Hepatocyte (in vitro differentiated cells): ENCODE measurements around the gene FLVCR2. TPM values are rescaled to one million over a fixed set of nuclear protein-coding genes. Genes with fewer than 3 reads are reported as not detected.
A peak's percentile ranks its signal among the peaks of the same experiment; 100 is the strongest.

Experiments used
- DNase-seq: peaks from one replicate; pipeline ENCODE4 v3.0.0-alpha.2; 2016; ENCODE audit warnings: low spot score
- H2AFZ ChIP-seq: fragments of 200-600 bp; sonication (generic); 2 replicates; pipeline ENCODE4 v1.6.0; 2016; ENCODE audit warnings: antibody characterized with exemption, mild to moderate bottlenecking
- H3K27ac ChIP-seq: fragments of 200-600 bp; sonication (generic); 2 replicates; pipeline ENCODE4 v1.5.1; 2016; ENCODE audit warnings: mild to moderate bottlenecking
- H3K27me3 ChIP-seq: fragments of 200-600 bp; sonication (generic); 2 replicates; pipeline ENCODE4 v1.6.1; 2016
- H3K36me3 ChIP-seq: fragments of 200-600 bp; sonication (generic); replicated peaks from 2 replicates; pipeline ENCODE4 v1.5.1; 2016; ENCODE audit warnings: low read depth; ENCODE audit not compliant: insufficient read depth
- H3K4me1 ChIP-seq: fragments of 200-600 bp; sonication (generic); 2 replicates; pipeline ENCODE4 v1.5.1; 2016; ENCODE audit warnings: mild to moderate bottlenecking, moderate library complexity; ENCODE audit not compliant: insufficient read depth
- H3K4me2 ChIP-seq: fragments of 200-600 bp; sonication (generic); 2 replicates; pipeline ENCODE4 v1.6.0; 2016
- H3K4me3 ChIP-seq: fragments of 200-600 bp; sonication (generic); 2 replicates; pipeline ENCODE4 v1.5.1; 2016; ENCODE audit warnings: mild to moderate bottlenecking
- H3K79me2 ChIP-seq: fragments of 200-600 bp; sonication (generic); 2 replicates; pipeline ENCODE4 v1.6.0; 2017; ENCODE audit warnings: mild to moderate bottlenecking
- H3K9me2 ChIP-seq: fragments of 200-600 bp; sonication (generic); replicated peaks from 2 replicates; pipeline ENCODE4 v1.6.0; 2017; ENCODE audit warnings: mild to moderate bottlenecking; ENCODE audit not compliant: insufficient read depth
- H3K9me3 ChIP-seq: fragments of 200-600 bp; sonication (generic); 2 replicates; pipeline ENCODE4 v1.5.1; 2016; ENCODE audit warnings: low read depth, mild to moderate bottlenecking
- H4K20me1 ChIP-seq: fragments of 200-600 bp; sonication (generic); 2 replicates; pipeline ENCODE4 v1.6.0; 2016; ENCODE audit warnings: mild to moderate bottlenecking; ENCODE audit not compliant: insufficient read depth, poor library complexity, severe bottlenecking
- EZH2 ChIP-seq: fragments of 200-600 bp; sonication (generic); IDR thresholded peaks from 2 replicates; pipeline ENCODE4 v1.6.1; 2016; ENCODE audit warnings: antibody characterized with exemption, mild to moderate bottlenecking, borderline replicate concordance
- EZH2phosphoT487 ChIP-seq: fragments of 200-600 bp; sonication (generic); IDR thresholded peaks from one replicate; pipeline ENCODE4 v1.6.1; 2018; ENCODE audit warnings: antibody characterized with exemption, mild to moderate bottlenecking, low read depth, moderate library complexity; ENCODE audit not compliant: unreplicated experiment, severe bottlenecking
- WGBS: methylation state at CpG from one replicate; pipeline ENCODE4 v1.1.6; 2016; ENCODE audit warnings: low lambda C conversion rate; ENCODE audit errors: missing lambda C conversion rate; 5-methylcytosine and 5-hydroxymethylcytosine counted together
- polyA plus RNA-seq: library from polyadenylated mRNA; unstranded; fragments of >200 nt; fragmentation: Nextera tagmentation; extraction: Ambion mirVana; gene quantifications from 2 replicates; pipeline ENCODE4 v1.2.1, GENCODE V29; 2016
- total RNA-seq: library from RNA; depleted of rRNA; stranded (reverse); fragments of >200 nt; gene quantifications from 2 replicates; pipeline ENCODE4 v1.2.3, GENCODE V29; 2014
- TF ChIP-seq, protein P1 (sequence below): fragments of 200-600 bp; sonication (generic); IDR thresholded peaks from 2 replicates; pipeline ENCODE4 v1.5.1; 2016; ENCODE audit warnings: antibody characterized with exemption, mild to moderate bottlenecking; ENCODE audit not compliant: poor library complexity

FLVCR2 gene
- total and polyA plus RNA-seq, 2 experiments from 2014 or later: 9.5 to 10.1 TPM

DNA sequence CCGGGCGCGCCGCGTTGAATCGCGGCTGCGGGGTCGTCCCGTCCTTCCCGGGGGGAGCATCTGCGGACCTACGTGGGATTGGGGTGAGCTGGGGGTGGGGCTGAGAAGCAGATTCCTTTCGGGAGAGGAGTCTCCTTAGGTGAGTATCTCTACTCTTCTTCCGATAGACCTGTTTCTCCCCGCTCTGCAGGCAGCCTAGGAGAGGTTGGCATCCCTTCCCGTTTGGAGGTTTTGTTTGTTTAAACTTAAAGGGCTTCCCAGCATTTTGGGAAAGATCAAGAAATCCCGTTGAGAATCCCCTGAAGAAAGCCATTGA lies 83.0 kb downstream of the FLVCR2 start:
- Histone ChIP-seq H3K9me3 (no peaks in the 10 kb centered on the region), H3K4me1 (peaks cover 11% of the 10 kb centered on the region), H3K79me2 (peaks cover 38% of the 10 kb centered on the region), H4K20me1 (no peaks in the 10 kb centered on the region), H3K9me2 (no peaks in the 10 kb centered on the region), H3K4me3 (peak overlapping the region; percentile 43), H3K4me2 (peak overlapping the region; percentile 83), H2AFZ (peak overlapping the region; percentile 68), H3K27ac (peak overlapping the region; percentile 15), H3K36me3 (no peaks in the 10 kb centered on the region), H3K27me3 (no peaks in the 10 kb centered on the region)
- 1% methylated on average over 17 of the region's 18 CpGs for WGBS
- TF ChIP-seq EZH2 (no peak), EZH2phosphoT487 (no peak)
- TF ChIP-seq, protein P1, sequence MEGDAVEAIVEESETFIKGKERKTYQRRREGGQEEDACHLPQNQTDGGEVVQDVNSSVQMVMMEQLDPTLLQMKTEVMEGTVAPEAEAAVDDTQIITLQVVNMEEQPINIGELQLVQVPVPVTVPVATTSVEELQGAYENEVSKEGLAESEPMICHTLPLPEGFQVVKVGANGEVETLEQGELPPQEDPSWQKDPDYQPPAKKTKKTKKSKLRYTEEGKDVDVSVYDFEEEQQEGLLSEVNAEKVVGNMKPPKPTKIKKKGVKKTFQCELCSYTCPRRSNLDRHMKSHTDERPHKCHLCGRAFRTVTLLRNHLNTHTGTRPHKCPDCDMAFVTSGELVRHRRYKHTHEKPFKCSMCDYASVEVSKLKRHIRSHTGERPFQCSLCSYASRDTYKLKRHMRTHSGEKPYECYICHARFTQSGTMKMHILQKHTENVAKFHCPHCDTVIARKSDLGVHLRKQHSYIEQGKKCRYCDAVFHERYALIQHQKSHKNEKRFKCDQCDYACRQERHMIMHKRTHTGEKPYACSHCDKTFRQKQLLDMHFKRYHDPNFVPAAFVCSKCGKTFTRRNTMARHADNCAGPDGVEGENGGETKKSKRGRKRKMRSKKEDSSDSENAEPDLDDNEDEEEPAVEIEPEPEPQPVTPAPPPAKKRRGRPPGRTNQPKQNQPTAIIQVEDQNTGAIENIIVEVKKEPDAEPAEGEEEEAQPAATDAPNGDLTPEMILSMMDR: no peak
- no peak for DNase-seq

DNA sequence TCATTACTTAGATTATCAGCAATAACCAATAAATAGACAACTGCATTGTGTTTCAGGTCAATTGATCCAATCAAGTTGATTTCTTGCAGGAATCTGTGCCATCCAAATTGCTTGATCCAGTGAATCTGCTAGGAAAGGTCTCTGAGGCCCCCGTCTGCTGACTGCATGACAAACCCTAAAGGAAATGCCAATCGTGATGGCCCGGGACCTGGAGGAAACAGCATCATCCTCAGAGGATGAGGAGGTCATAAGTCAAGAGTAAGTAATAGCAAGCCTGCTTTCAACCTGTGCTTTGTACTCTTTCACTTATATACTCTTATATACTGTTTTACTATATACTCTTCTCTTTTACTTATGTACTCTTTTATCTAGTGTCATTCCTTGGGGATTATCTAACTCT lies 84.5 kb downstream of the FLVCR2 start:
- Histone ChIP-seq H4K20me1 (no peaks in the 10 kb centered on the region), H3K4me1 (peaks cover 11% of the 10 kb centered on the region), H3K4me3 (no peak overlapping the region), H3K36me3 (no peaks in the 10 kb centered on the region), H2AFZ (no peak overlapping the region), H3K79me2 (peaks cover 38% of the 10 kb centered on the region), H3K27me3 (no peaks in the 10 kb centered on the region), H3K27ac (no peak overlapping the region), H3K4me2 (no peak overlapping the region), H3K9me2 (no peaks in the 10 kb centered on the region), H3K9me3 (no peaks in the 10 kb centered on the region)
- TF ChIP-seq, protein P1: no peak
- TF ChIP-seq EZH2phosphoT487 (no peak), EZH2 (no peak)
- no peak for DNase-seq
- 78% methylated on average over 3 of the region's 3 CpGs for WGBS

DNA sequence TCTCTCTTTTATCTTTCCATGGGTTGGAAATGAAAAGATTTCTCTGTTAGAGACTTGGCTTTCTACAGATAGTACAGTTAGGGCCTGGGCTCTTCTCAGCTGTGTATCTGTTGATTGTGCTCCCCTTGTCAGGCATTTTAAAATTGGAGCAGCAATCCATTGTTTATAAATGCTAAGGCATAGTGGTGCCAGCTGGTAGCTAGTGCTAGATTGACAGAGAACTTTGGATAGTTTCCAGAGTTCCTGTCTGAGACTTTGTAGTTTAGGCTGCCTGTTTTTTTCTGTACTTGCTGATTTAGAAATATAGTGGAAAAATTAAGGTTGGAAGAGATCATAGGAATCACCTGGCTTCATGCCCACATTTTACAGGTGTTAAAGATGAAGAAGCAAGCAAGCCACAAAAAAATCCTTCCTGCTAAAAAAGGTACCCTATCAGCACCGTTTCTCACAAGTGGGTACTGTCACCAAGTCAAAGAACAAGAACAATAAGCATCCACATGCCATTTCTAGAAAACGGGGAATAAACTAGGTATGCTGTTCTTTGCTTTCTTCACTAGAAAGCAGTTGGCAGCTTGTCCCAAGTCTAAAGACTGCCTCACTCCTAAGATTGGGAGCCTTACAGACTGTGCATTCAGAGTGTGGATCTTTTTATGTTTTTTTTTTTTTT lies 88.8 kb downstream of the FLVCR2 start:
- Histone ChIP-seq H3K4me1 (no peaks in the 10 kb centered on the region), H4K20me1 (no peaks in the 10 kb centered on the region), H3K9me2 (no peaks in the 10 kb centered on the region), H2AFZ (no peak overlapping the region), H3K4me3 (no peak overlapping the region), H3K36me3 (no peaks in the 10 kb centered on the region), H3K4me2 (no peak overlapping the region), H3K79me2 (peaks cover 9% of the 10 kb centered on the region), H3K27me3 (no peaks in the 10 kb centered on the region), H3K27ac (no peak overlapping the region), H3K9me3 (no peaks in the 10 kb centered on the region)
- no peak for DNase-seq
- 90% methylated on average over 2 of the region's 2 CpGs for WGBS
- no peak for TF ChIP-seq EZH2phosphoT487
- TF ChIP-seq, protein P1: no peak
- no peak for TF ChIP-seq EZH2
